OCI-LY1 (cell line): ENCODE measurements around the gene KRTAP9-3.

Experiments
- H2AFZ ChIP-seq: fragments of 200-600 bp; sonication (generic), shearing (Covaris generic); 2 replicates; pipeline ENCODE4 v1.6.0; 2014; ENCODE audit warnings: antibody characterized with exemption, mild to moderate bottlenecking, low read length
- H3F3A ChIP-seq: fragments of 200-600 bp; sonication (generic), shearing (Covaris generic); 2 replicates; pipeline ENCODE4 v1.6.0; 2014; ENCODE audit warnings: mild to moderate bottlenecking, antibody characterized with exemption, low read length, moderate library complexity; ENCODE audit not compliant: insufficient read depth
- H3K27ac ChIP-seq: fragments of 200-600 bp; sonication (generic); 2 replicates; pipeline ENCODE4 v1.5.1; 2014; ENCODE audit warnings: low read length, mixed run types, mild to moderate bottlenecking, low read depth; ENCODE audit not compliant: poor library complexity, severe bottlenecking
- H3K27me3 ChIP-seq: fragments of 200-600 bp; sonication (generic); 2 replicates; pipeline ENCODE4 v1.6.0; 2014; ENCODE audit warnings: antibody characterized with exemption, mild to moderate bottlenecking, low read length, moderate library complexity; ENCODE audit not compliant: insufficient read depth
- H3K36me3 ChIP-seq: fragments of 200-600 bp; sonication (generic); 2 replicates; pipeline ENCODE4 v1.6.1; 2014; ENCODE audit warnings: mild to moderate bottlenecking, antibody characterized with exemption, low read length, moderate library complexity, mixed read lengths; ENCODE audit not compliant: insufficient read depth
- H3K4me1 ChIP-seq: fragments of 200-600 bp; sonication (generic); 2 replicates; pipeline ENCODE4 v1.5.1; 2014; ENCODE audit warnings: mild to moderate bottlenecking, low read length, moderate library complexity; ENCODE audit not compliant: insufficient read depth, severe bottlenecking
- H3K4me2 ChIP-seq: fragments of 200-600 bp; sonication (generic), shearing (Covaris generic); 2 replicates; pipeline ENCODE4 v1.6.1; 2014; ENCODE audit warnings: low read length
- H3K4me3 ChIP-seq: fragments of 200-600 bp; sonication (generic); 2 replicates; pipeline ENCODE4 v1.5.1; 2014; ENCODE audit warnings: low read length, low read depth, mild to moderate bottlenecking, mixed read lengths; ENCODE audit not compliant: poor library complexity, severe bottlenecking
- H3K79me2 ChIP-seq: fragments of 200-600 bp; shearing (Covaris generic); 2 replicates; pipeline ENCODE4 v1.6.1; 2016; ENCODE audit warnings: mixed run types, low read length, mixed read lengths; ENCODE audit not compliant: insufficient read depth
- H3K9ac ChIP-seq: fragments of 200-600 bp; sonication (generic), shearing (Covaris generic); 2 replicates; pipeline ENCODE4 v1.6.1; 2014; ENCODE audit warnings: mild to moderate bottlenecking, low read length, mixed read lengths
- H3K9me2 ChIP-seq: fragments of 200-600 bp; sonication (generic), shearing (Covaris generic); 2 replicates; pipeline ENCODE4 v1.6.1; 2014; ENCODE audit warnings: low read depth, mild to moderate bottlenecking, low read length, mixed read lengths
- H3K9me3 ChIP-seq: fragments of 200-600 bp; shearing (Covaris generic); 2 replicates; pipeline ENCODE4 v1.6.1; 2014; ENCODE audit warnings: low read length, mixed read lengths
- H4K20me1 ChIP-seq: fragments of 200-600 bp; sonication (generic), shearing (Covaris generic); 2 replicates; pipeline ENCODE4 v1.6.0; 2016; ENCODE audit warnings: mild to moderate bottlenecking, low read length; ENCODE audit not compliant: insufficient read depth
- CTCF ChIP-seq: fragments of 200-600 bp; sonication (generic), shearing (Covaris generic); IDR thresholded peaks from 2 replicates; pipeline ENCODE4 v1.5.1; 2017; ENCODE audit warnings: mild to moderate bottlenecking, antibody characterized with exemption, low read length, moderate library complexity, mixed read lengths
- EZH2 ChIP-seq: fragments of 200-600 bp; sonication (generic), shearing (Covaris generic); IDR thresholded peaks from 2 replicates; pipeline ENCODE4 v1.8.0; 2017; ENCODE audit warnings: borderline replicate concordance, mixed run types, mild to moderate bottlenecking, antibody characterized with exemption, low read length, moderate library complexity, mixed read lengths

The KRTAP9-3 gene

GRCh38 chr17:41199421-41200078, 32.7 kb upstream of the KRTAP9-3 start:
- Histone ChIP-seq H3K9me2 (no peaks in the 10 kb centered on the region), H4K20me1 (no peaks in the 10 kb centered on the region), H3K36me3 (no peaks in the 10 kb centered on the region), H3F3A (no peaks in the 10 kb centered on the region), H3K27me3 (no peaks in the 10 kb centered on the region), H3K79me2 (no peaks in the 10 kb centered on the region), H3K4me2 (no peak overlapping the region), H3K4me1 (no peaks in the 10 kb centered on the region), H3K9ac (no peak overlapping the region), H3K4me3 (no peak overlapping the region), H3K27ac (no peak overlapping the region), H3K9me3 (no peaks in the 10 kb centered on the region), H2AFZ (no peak overlapping the region)
- TF ChIP-seq CTCF (no peak), EZH2 (no peak)

GRCh38 chr17:41211845-41212466, 20.3 kb upstream of the KRTAP9-3 start:
- Histone ChIP-seq H3K9me3 (no peaks in the 10 kb centered on the region), H2AFZ (no peak overlapping the region), H3K4me2 (no peak overlapping the region), H3K4me3 (no peak overlapping the region), H3F3A (no peaks in the 10 kb centered on the region), H3K9me2 (no peaks in the 10 kb centered on the region), H3K27me3 (no peaks in the 10 kb centered on the region), H3K4me1 (no peaks in the 10 kb centered on the region), H3K27ac (no peak overlapping the region), H3K9ac (no peak overlapping the region), H3K79me2 (no peaks in the 10 kb centered on the region), H3K36me3 (no peaks in the 10 kb centered on the region), H4K20me1 (no peaks in the 10 kb centered on the region)
- no peak for TF ChIP-seq EZH2
- TF ChIP-seq CTCF: no peak

- H3K27ac ChIP-seq: no peak overlapping the region
- H3K9ac ChIP-seq: no peak overlapping the region
- H3K36me3 ChIP-seq: no peaks in the 10 kb centered on the region
- H3K4me3 ChIP-seq: no peak overlapping the region
- H3K27me3 ChIP-seq: no peaks in the 10 kb centered on the region
- H3K9me2 ChIP-seq: no peaks in the 10 kb centered on the region
- H3K4me2 ChIP-seq: no peak overlapping the region
- H3F3A ChIP-seq: no peaks in the 10 kb centered on the region
- no peaks in the 10 kb centered on the region for H3K79me2 ChIP-seq
- no peaks in the 10 kb centered on the region for H3K4me1 ChIP-seq
- no peaks in the 10 kb centered on the region for H3K9me3 ChIP-seq
- TF ChIP-seq EZH2 (no peak), CTCF (no peak)
- H2AFZ ChIP-seq: no peak overlapping the region
- no peaks in the 10 kb centered on the region for H4K20me1 ChIP-seq
Measured at GRCh38 chr17:41212524-41213169, 19.6 kb upstream of the KRTAP9-3 start.
